SIG-M5 (cell line): ENCODE results near the gene CPT1A.

Source experiments
- DNase-seq: peaks from one replicate; lab custom pipeline; 2025; lab: John Stamatoyannopoulos, UW

Gene CPT1A

GRCh38 chr11:68831124-68831523 is 10.6 kb downstream of the CPT1A start:
- DNase-seq: no peak

GRCh38 chr11:68829581-68829980 is 12.1 kb downstream of the CPT1A start:
- DNase-seq: no peak

GRCh38 chr11:68828957-68829356 is 12.8 kb downstream of the CPT1A start:
- DNase-seq: no peak

GRCh38 chr11:68828155-68828931 is 13.4 kb downstream of the CPT1A start:
- DNase-seq: no peak

GRCh38 chr11:68827733-68828132 is 14.0 kb downstream of the CPT1A start:
- no peak for DNase-seq

GRCh38 chr11:68826726-68827125 is 15.0 kb downstream of the CPT1A start:
- DNase-seq: no peak

- DNase-seq: no peak
Observed at GRCh38 chr11:68825571-68825970, 16.1 kb downstream of the CPT1A start.

GRCh38 chr11:68822546-68822945 is 19.2 kb downstream of the CPT1A start:
- DNase-seq: no peak

- no peak for DNase-seq
Observed at GRCh38 chr11:68821670-68822069, 20.0 kb downstream of the CPT1A start.

GRCh38 chr11:68819362-68819761 is 22.4 kb downstream of the CPT1A start:
- no peak for DNase-seq

GRCh38 chr11:68818181-68818580 is 23.5 kb downstream of the CPT1A start:
- DNase-seq: no peak

GRCh38 chr11:68817554-68817953 is 24.2 kb downstream of the CPT1A start:
- DNase-seq: no peak

- no peak for DNase-seq
Observed at GRCh38 chr11:68816917-68817419, 24.7 kb downstream of the CPT1A start.

- no peak for DNase-seq
Observed at GRCh38 chr11:68816251-68816776, 25.4 kb downstream of the CPT1A start.

- no peak for DNase-seq
Observed at GRCh38 chr11:68813773-68814172, 27.9 kb downstream of the CPT1A start.

GRCh38 chr11:68812526-68812925 is 29.2 kb downstream of the CPT1A start:
- no peak for DNase-seq

- DNase-seq: no peak
Observed at GRCh38 chr11:68810164-68810563, 31.6 kb downstream of the CPT1A start.

GRCh38 chr11:68809506-68809905 is 32.2 kb downstream of the CPT1A start:
- no peak for DNase-seq

GRCh38 chr11:68808787-68809186 is 32.9 kb downstream of the CPT1A start:
- DNase-seq: no peak

- DNase-seq: no peak
Observed at GRCh38 chr11:68806931-68807844, 34.5 kb downstream of the CPT1A start.

GRCh38 chr11:68804786-68805185 is 36.9 kb downstream of the CPT1A start:
- no peak for DNase-seq

- no peak for DNase-seq
Observed at GRCh38 chr11:68803766-68804165, 38.0 kb downstream of the CPT1A start.
